HG03460 (cell line): ENCODE data around the gene GALNT12.

Source experiments
- ATAC-seq: cut with Tn5 transposase; IDR thresholded peaks from one replicate; pipeline ENCODE4 v1.9.1; 2021; ENCODE audit not compliant: unreplicated experiment

Gene GALNT12

GRCh38 chr9:98801561-98801960 is 5.9 kb upstream of the GALNT12 start:
- no peak for ATAC-seq

GRCh38 chr9:98801969-98802371 is 5.5 kb upstream of the GALNT12 start:
- ATAC-seq: no peak

- no peak for ATAC-seq
Measured at GRCh38 chr9:98804083-98804482, 3.4 kb upstream of the GALNT12 start.

GRCh38 chr9:98805506-98806272 is 1.8 kb upstream of the GALNT12 start:
- no peak for ATAC-seq

- ATAC-seq: no peak
Measured at GRCh38 chr9:98806394-98807035, 955 bp upstream of the GALNT12 start.

- ATAC-seq: no peak
Measured at GRCh38 chr9:98807814-98808195, 335 bp downstream of the GALNT12 start.

- ATAC-seq: no peak
Measured at GRCh38 chr9:98808411-98808815, 943 bp downstream of the GALNT12 start.

- ATAC-seq: no peak
Measured at GRCh38 chr9:98808875-98809274, 1.4 kb downstream of the GALNT12 start.

- ATAC-seq: no peak
Measured at GRCh38 chr9:98809311-98810101, 2.0 kb downstream of the GALNT12 start.

- ATAC-seq: no peak
Measured at GRCh38 chr9:98810102-98810842, 2.8 kb downstream of the GALNT12 start.

- ATAC-seq: no peak
Measured at GRCh38 chr9:98811051-98811650, 3.7 kb downstream of the GALNT12 start.

- no peak for ATAC-seq
Measured at GRCh38 chr9:98815391-98815951, 8.0 kb downstream of the GALNT12 start.

GRCh38 chr9:98818764-98819163 is 11.3 kb downstream of the GALNT12 start:
- no peak for ATAC-seq

GRCh38 chr9:98819231-98819630 is 11.8 kb downstream of the GALNT12 start:
- ATAC-seq: no peak

- no peak for ATAC-seq
Measured at GRCh38 chr9:98821831-98822230, 14.4 kb downstream of the GALNT12 start.

GRCh38 chr9:98822661-98823060 is 15.2 kb downstream of the GALNT12 start:
- ATAC-seq: no peak

GRCh38 chr9:98823666-98824334 is 16.3 kb downstream of the GALNT12 start:
- ATAC-seq: no peak

- ATAC-seq: no peak
Measured at GRCh38 chr9:98825414-98825813, 17.9 kb downstream of the GALNT12 start.

GRCh38 chr9:98826716-98827115 is 19.2 kb downstream of the GALNT12 start:
- no peak for ATAC-seq

GRCh38 chr9:98829766-98830165 is 22.3 kb downstream of the GALNT12 start:
- no peak for ATAC-seq
